Stimulated activated CD8-positive, alpha-beta memory T cell treated with anti-CD3 and anti-CD28 coated beads, Interleukin-15, amount 100 ng/mL, for 48 hours (primary cell): ENCODE data around the gene SULT1A1.
"Not testable (repeated sequence)": the region's sequence is repeated elsewhere in the genome, so short reads cannot be mapped to it uniquely, and the experiment has no call there.

Source experiments
- DNase-seq, 2 donors: peaks; one replicate each; pipeline ENCODE4 v3.0.0-alpha.2; 2020; ENCODE audit warnings: low read depth in 2 of 2

The SULT1A1 gene

DNA sequence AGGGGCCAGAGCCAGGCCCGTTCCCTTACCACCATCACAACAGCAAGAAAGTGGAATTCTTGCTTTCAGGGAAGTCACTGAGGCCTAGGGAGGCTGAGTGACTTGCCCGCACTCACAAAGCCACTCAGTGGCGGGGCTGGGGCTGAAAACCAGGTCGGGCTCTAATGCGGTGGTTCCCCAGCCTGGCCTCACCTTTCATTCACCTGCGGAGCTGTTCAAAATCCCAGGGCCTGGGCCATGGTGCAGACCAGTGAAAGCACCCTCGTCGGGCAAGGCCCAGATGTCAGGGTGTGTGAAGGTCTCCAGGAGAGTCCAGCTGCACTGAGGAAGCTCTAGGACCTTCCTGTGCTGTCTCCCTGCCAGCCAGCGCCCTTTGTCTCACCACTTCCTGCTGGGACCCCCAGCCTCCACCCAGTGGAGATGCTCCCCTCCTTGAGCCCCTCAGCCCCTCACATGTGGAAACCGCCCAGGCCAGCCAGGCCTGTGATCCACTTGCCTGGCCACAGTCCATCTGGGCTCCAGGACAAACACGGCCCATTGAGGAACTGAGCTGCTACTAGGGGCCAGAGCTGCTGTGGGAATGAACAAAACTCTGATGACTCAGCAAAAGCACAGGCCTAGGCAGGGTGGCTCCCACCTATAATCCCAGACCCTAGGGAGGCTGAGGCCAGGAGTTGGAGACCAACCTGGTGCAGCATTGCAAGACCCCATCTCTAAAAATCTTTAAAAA is 812 bp downstream of the SULT1A1 start:
- not testable (repeated sequence) for DNase-seq

DNA sequence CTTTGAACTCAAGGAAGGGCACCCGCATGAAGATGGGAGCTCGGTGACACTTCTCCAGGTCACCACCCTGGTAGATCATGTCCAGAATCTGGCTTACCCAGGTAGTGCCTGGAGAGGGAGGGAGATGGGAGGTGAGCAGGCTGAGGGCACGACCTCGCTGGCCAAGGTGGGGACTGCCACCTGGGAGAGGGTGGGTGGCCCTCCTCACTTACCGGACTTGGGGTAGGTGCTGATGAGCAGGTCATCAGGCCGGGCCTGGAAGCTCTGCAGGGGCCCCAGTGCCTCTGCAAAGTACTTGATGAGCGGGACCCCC is 1.4 kb downstream of the SULT1A1 start:
- DNase-seq: not testable (repeated sequence)

DNA sequence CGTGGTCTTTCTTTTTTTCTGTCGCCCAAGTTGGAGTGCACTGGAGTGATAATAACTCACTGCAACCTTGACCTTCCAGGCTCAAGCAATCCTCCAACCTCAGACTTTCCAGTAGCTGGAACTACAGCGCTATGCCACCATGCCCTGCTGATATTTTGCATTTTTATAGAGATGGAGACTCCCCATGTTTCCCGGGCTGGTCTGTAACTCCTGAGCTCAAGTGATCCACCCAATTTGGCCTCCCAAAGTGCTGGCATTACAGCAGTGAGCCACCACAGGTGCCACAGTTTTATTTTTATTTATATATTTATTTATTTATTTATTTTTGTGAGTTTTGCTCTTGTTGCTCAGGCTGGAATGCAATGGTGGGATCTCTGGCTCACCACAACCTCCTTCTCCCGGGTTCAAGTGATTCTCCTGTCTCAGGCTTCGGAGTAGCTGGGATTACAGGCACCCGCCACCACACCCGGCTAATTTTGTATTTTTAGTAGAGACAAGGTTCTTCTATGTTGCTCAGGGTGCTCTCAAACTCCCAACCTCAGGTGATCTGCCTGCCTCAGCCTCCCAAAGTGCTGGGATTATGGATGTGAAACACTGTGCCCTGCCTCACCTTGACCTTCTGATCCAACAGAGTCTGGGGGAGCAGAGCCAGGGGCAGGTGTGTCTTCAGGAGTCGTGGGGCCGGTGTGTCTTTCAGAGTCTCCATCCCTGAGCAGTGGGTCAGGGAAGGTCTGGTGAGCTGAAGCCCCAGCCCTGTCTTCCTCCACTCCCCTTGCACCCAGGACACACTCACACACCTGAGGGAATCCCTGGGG is 2.0 kb downstream of the SULT1A1 start:
- DNase-seq: not testable (repeated sequence)

DNA sequence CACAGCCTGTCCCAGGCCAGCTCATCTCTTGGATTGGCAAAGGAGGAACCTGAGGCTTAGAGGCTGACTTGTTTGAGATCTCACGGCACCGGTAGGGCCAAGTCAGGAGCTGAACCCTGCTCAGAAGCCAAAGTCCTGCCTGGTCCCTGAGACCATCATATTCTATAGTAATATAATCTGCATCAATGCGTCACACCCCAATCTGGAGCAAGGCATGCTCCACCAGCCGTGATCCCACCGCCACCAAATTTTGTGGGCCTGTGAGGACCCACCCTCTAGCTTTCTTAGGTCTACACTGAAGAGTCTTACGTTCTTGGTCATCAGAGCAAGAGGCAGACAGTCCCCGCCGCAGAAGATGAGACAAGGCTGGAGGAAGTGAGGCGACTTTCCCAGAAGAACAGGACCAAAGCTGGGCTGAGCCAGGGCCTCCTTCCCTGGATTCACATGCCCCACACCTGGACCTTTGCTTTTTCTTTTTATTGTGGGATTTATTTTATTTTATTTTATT is 2.7 kb downstream of the SULT1A1 start:
- DNase-seq: no peak

DNA sequence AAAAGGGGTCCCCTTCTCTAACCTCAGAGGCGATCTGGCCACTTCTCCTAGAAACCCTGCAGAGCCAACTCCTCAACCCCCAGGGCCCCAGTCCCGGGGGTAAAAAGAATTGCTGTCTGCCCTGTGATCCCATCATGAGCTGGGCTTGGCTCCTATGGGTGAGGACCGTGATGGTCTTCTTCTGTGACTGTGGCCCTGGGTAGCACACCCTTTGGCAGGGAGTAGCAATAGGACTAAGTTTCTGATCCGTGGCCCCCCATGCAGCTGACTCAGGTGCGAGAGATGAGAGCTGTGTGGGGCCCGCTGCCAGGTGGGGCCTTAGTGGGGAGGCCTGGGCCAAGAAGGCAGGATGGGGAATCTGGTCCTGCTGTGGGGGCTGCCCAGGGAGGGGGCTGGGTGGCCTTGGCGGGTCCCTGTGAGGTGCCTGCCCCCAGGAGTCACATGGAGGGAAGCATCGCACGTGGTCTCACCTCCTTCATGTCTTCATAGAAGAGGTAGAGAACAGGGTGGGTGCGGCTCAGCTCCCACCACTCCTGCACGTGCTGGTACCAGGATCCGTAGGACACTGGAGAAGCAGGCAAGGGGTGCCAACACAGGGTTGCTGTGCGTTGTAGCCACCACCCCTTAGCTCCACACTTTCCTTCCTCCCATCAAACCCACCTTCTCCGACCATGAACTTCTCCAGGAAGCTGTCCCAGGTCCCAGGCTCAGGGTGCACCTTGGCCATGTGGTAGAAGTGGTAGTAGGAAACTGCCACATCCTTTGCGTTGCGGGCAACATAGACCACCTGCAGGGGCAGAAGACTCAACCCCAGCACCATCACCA is 3.3 kb downstream of the SULT1A1 start:
- DNase-seq: no peak

DNA sequence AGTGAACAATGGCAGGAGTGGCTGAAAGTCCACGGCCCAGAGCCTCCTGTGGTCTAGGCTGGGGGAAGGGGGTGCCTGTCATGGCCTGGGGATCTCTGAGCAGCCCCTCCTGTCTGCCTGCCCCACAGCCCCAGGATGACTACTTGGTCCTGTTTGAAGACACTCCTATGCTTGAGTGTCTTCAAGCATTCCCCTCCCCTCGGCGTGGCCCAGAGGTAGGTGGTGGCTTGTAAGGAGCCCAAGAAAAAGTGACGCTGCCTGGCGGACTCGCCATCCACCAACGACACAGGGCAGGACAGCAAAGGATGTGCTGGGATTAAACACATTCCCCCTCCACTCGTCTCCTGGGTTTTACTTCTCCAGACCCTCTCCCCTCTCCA is 5.7 kb downstream of the SULT1A1 start:
- no peak for DNase-seq

DNA sequence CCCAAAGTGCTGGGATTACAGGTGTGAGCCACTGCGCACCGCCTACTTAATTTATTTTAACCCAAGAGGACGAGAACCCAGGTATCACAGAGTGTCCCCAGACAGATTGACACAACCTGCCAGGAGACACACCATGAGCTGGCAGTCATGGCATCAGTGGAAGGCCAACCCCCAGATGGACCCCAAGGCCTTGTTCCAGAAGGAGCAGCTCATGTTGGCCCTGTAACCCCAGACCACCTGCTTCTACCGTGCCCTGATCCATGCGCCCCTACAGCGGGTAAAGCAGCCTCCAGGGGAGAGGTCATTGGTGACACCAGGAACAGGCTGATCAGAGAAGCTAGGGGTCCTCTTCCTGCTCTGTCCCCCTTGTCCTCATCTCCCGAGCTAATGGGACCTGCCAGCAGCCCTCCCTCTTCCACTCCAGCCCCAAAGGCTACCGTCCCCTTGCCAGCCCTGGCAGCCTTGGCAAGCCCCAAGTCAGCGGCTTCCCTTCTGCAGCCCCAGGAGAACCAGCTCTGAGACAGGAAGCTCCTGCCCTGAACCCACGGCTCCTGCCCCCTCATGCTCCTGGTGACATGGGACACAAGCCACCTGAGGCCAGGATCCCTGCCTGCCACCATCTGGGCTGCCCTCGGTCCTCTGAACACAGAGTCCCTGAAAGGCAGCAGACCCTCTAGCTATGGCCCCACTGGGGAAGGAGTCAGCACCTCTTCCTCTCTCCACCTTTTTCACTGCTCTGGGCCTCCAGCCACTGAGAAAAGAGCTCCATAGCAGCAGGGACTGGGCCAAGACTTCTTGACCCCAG is 6.3 kb downstream of the SULT1A1 start:
- no peak for DNase-seq

DNA sequence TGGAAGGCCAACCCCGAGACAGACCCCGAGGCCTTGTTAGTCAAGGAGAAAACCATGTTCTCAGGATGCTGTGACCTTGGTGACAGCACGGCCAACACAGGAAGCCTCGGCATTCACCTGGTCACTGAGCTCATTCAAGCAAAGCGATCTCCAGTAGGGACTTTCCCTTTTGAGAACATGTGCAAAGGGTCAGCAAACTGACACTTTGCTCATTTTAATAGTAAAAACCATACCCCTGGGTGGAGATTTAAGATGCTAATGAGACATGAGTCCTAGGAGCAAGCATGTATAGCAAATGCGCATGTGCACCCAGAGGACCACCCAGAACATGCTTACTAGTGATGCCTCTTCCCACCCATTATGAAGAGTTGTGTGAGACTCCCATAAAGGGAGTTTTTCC is 7.3 kb downstream of the SULT1A1 start:
- DNase-seq: no peak

DNA sequence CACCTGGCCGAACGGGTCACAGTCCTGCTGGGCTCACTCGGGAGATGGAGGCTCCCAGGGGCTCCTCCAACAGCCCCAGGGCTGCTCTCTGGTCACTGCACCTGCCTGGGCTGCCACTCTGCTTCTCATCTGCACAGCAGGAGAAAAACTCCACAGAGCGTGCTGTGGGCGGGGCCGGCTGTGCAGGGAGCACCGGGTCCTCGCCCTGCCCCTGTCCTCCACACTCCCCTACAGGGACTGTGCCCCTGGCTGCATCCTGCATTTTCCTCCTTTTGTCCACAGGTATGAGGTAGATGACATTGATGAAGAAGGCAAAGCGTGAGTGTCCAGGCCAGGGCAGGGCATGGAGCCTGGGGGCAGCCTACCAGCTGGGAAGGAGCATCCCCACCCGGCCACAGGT is 7.8 kb downstream of the SULT1A1 start:
- DNase-seq: not testable (repeated sequence)

DNA sequence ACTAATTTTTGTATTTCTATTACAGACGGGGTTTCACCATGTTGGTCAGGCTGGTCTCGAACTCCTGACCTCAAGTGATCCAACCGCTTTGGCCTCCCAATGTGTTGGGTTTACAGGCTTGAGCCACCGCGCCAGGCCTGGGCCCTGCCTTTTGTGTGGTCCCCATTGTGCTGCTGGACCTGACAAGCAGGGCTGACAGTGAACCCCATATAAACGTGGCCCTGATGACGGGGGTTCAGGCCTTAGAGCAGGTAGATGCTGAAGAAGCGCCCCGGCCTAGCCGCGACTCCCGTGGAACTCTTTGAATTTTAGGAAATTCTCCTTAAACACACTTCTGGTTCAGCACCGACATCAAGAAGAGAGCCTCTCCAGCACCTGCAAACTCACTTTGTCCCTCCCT is 8.3 kb downstream of the SULT1A1 start:
- not testable (repeated sequence) for DNase-seq

DNA sequence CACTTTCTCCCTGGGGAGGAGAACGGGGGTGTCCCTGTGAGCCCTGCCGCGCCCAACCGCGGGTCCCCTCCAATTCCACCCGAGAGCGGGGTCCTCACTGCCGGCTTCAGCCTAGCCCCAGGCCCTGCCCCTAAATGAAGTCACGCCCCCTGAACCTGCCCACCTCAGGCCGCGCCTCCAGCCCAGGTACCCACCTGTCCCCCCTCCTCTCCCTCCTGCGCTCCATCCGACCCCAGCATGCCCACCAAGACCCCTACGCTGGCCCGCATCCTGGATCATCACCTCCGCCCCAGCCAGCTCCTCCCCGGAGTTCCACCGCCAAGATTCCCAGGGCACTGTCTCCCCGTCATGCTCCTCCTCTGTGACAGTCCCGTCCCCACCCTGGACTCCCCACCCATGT is 8.9 kb downstream of the SULT1A1 start:
- DNase-seq: not testable (repeated sequence)

DNA sequence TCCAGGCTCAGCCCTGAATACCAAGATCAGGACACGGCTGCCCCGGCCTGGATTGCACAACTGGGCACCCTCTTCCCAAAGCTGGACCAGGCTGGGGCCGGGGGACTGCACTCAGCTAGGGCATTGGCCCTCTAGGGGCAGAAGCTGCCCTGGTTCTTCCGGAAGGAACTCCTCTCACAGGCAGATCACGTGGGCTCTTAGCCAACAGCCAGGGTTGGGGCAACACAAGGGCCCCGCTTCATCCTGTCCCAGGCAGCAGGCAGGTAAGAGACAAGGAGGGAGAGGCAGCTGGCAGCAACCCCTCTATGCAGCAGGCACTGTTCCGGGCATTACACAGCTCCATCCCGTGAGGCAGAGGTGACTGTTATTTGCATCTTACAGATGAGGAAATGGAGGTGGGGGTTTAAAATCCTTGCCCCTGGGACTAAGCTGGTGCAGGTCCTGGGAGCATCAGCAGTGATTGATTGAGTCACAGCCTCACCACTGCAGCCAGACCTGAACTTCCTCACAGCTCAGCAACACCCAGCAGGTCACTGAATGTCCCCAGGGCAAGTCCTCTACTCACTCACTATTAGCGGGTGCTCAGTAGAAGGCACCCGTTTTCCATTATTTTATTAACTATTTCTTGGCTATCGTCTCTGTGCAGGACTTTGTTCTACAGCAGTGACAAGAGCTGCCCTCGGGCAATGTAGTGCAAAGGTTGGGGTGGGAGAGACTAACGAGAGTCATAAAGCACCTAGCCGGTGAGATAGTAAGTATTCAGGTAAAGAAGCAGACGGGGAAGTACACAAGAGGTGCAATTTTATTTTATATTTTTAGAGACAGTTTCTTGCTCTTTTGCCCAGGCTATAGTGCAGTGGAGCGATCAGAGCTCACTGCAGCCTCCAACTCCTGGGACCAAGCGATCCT is 10.2 kb downstream of the SULT1A1 start:
- DNase-seq: not testable (repeated sequence)

DNA sequence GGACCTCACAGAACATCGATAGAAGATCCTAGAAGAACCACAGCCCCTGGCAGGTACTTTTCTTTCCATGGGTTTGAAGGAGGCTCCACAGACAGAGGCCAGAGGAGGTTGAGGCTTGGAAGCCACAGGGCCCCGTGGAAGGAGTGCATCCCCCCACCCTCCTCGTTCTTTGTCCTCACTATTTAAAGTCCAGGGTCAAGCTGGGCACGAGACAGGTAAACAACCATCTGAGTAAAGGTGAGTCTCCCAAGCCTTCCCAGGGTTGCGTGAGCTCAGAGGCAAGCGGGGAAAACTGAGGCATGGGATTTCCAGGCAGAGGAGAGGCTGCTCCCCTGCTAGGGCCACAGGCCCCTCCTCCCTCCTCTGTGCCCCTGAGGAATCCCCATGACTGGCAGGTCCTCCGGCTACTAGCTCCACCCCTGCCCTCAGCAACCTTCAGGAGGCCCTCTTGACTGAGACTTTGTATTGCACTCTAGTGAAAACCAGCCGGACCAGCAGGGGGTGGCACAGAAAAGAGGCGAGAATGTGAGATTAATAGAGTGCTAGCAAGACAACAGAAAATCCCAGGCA is 12.1 kb downstream of the SULT1A1 start:
- no peak for DNase-seq

DNA sequence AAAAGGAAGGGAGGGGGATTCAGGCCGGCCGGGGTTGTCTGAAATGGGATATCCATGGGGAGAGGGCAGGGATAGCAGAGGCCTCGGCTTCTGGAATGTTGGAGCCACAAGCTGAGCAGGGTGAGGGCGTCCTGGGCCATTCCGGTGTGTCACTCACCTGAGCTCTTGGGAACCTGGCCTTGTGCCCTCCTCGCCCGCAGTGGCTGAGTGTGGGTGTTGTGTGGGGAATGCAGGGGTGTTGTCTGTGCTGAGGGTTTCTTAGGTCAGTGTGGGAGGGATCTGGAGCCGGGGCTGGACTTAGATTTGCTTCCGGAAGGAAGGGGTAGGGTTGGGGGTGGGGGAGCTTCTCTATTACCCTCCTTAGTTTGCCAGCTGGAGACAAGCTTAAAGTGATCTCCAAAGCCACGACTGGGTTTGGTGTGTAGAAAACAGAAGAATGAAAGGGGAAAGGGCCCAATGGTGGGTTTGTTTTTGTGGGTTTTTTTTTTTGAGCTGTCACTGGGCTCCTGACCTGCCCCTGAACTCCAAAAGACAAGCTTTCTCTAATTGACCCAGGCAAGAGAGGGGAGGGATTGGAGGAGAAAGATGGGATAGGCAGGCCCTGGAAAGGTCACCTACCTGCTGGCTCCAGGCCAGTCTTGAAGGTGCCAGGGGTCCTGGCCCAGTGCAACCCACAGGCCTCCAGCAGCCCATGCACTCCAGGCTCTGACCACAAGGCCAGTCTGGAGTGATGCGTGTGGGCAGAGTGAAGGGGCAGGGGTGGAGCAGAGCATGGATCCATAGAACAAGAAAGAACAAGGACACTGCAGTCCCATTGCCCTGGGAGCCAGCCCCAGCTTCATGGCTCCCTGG is 12.8 kb downstream of the SULT1A1 start, which contains the start of gene SULT1A2:
Gene SULT1A2 (minus strand): TSS at position 211 of the 852 bp plus-strand sequence. CDS start 1,120 bp downstream, outside the sequence.
- no peak for DNase-seq

DNA sequence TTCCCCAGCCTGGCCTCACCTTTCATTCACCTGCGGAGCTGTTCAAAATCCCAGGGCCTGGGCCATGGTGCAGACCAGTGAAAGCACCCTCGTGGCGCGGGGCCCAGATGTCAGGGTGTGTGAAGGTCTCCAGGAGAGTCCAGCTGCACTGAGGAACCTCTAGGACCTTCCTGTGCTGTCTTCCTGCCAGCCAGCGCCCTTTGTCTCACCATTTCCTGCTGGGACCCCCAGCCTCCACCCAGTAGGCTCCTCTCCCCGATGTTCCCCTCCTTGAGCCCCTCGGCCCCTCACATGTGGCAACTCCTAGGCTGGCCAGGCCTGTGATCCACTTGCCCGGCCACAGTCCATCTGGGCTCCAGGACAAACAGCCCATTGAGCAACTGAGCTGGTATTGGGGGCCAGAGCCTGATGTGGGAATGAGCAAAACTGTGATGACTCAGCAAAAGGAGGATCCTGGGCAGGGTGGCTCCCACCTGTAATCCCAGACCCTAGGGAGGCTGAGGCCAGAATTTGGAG is 13.7 kb downstream of the SULT1A1 start:
- DNase-seq: no peak

DNA sequence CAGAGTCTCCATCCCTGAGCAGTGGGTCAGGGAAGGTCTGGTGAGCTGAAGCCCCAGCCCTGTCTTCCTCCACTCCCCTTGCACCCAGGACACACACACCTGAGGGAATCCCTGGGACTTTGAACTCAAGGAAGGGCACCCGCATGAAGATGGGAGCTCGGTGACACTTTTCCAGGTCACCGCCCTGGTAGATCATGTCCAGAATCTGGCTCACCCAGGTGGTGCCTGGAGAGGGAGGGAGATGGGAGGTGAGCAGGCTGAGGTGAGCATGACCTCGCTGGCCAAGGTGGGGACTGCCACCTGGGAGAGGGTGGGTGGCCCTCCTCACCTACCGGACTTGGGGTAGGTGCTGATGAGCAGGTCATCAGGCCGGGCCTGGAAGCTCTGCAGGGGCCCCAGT is 14.4 kb downstream of the SULT1A1 start:
- not testable (repeated sequence) for DNase-seq

DNA sequence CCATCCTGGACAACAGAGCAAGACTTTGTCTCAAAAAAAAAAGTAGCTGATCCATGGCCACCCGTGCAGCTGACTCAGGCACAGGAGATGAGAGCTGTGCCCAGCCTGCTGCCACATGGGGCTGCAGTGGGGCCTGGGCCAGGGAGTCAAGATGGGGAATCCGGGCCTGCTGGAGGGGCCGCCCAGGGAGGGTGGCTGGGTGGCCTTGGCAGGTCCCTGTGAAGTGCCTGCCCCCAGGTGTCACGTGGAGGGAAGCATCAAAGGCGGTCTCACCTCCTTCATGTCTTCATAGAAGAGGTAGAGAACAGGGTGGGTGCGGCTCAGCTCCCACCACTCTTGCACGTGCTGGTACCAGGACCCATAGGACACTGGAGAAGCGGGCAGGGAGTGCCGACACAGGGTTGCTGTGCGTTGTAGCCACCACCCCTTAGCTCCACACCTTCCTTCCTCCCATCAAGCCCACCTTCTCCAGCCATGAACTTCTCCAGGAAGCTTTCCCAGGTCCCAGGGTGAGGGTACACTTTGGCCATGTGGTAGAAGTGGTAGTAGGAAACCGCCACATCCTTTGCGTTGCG is 16.8 kb downstream of the SULT1A1 start:
- no peak for DNase-seq

DNA sequence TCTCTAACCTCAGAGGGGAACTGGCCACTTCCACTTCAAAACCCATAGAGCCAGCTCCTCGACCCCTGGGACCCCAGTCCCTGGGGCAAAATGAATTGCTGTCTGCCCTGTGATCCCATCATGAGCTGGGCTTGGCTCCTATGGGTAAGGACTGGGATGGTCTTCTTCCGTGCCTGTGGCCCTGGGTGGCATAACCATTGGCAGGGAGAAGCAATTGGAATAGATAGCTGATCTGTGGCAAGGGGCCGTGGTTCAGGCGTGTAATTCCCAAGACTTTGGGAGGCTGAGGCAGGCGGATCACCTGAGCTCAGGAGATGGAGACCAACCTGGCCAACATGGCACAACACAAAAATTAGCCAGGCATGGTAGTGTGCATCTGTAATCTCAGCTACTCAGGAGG is 17.3 kb downstream of the SULT1A1 start:
- DNase-seq: no peak
